H9 (cell line): ENCODE measurements around the gene SP6. TPM values are rescaled to one million over a fixed set of nuclear protein-coding genes. Genes with fewer than 3 reads are reported as not detected.

Experiments
- DNase-seq: peaks from one replicate; pipeline ENCODE4 v3.0.0-alpha.2; 2017
- H2AFZ ChIP-seq: one replicate; pipeline ENCODE4 v1.6.1; 2013; ENCODE audit warnings: mild to moderate bottlenecking, low read length, control low read depth, moderate library complexity
- H2AK5ac ChIP-seq: 2 replicates; pipeline ENCODE4 v1.6.1; 2013; ENCODE audit warnings: low read length, control low read depth, mixed read lengths; ENCODE audit not compliant: insufficient read length
- H2BK120ac ChIP-seq: one replicate; pipeline ENCODE4 v1.6.1; 2013; ENCODE audit warnings: low read depth, mild to moderate bottlenecking, low read length, control low read depth, inconsistent platforms; ENCODE audit not compliant: poor library complexity, severe bottlenecking
- H2BK12ac ChIP-seq: 2 replicates; pipeline ENCODE4 v1.6.1; 2013; ENCODE audit warnings: low read length, control low read depth, mixed read lengths, low read depth; ENCODE audit not compliant: insufficient read length
- H2BK15ac ChIP-seq: 2 replicates; pipeline ENCODE4 v1.6.1; 2013; ENCODE audit warnings: low read depth, low read length, control low read depth
- H2BK20ac ChIP-seq: one replicate; pipeline ENCODE4 v1.6.1; 2013; ENCODE audit warnings: low read depth, mild to moderate bottlenecking, low read length, control low read depth, inconsistent platforms; ENCODE audit not compliant: poor library complexity, severe bottlenecking
- H2BK5ac ChIP-seq: 2 replicates; pipeline ENCODE4 v1.6.1; 2013; ENCODE audit warnings: low read length, control low read depth, mixed read lengths; ENCODE audit not compliant: insufficient read length
- H3K14ac ChIP-seq: 2 replicates; pipeline ENCODE4 v1.6.1; 2013; ENCODE audit warnings: low read length, control low read depth; ENCODE audit not compliant: insufficient read depth
- H3K18ac ChIP-seq: 2 replicates; pipeline ENCODE4 v1.6.1; 2013; ENCODE audit warnings: low read depth, mild to moderate bottlenecking, mixed read lengths, low read length, control low read depth; ENCODE audit not compliant: insufficient read length
- H3K23ac ChIP-seq: 2 replicates; pipeline ENCODE4 v1.6.1; 2013; ENCODE audit warnings: low read length, control low read depth, mixed read lengths, low read depth; ENCODE audit not compliant: insufficient read length
- H3K23me2 ChIP-seq: 2 replicates; pipeline ENCODE4 v1.6.1; 2013; ENCODE audit warnings: low read depth, mild to moderate bottlenecking, mixed read lengths, low read length, control low read depth; ENCODE audit not compliant: insufficient read length, poor library complexity, severe bottlenecking
- H3K27ac ChIP-seq: 2 replicates; pipeline ENCODE4 v1.5.1; 2013; ENCODE audit warnings: low read length, control low read depth, mixed read lengths, low read depth; ENCODE audit not compliant: insufficient read length
- H3K27me3 ChIP-seq: 2 replicates; pipeline ENCODE4 v1.6.1; 2013; ENCODE audit warnings: low read length, control low read depth, inconsistent platforms; ENCODE audit not compliant: insufficient read depth
- H3K4ac ChIP-seq: 2 replicates; pipeline ENCODE4 v1.6.1; 2013; ENCODE audit warnings: low read depth, mild to moderate bottlenecking, control low read depth, inconsistent platforms, low read length, moderate library complexity
- H3K4me1 ChIP-seq: 2 replicates; pipeline ENCODE4 v1.6.1; 2013; ENCODE audit warnings: low read length, control low read depth, inconsistent platforms; ENCODE audit not compliant: insufficient read depth
- H3K4me2 ChIP-seq: 2 replicates; pipeline ENCODE4 v1.6.1; 2013; ENCODE audit warnings: low read length, control low read depth, mixed read lengths; ENCODE audit not compliant: insufficient read length, insufficient read depth
- H3K56ac ChIP-seq: 2 replicates; pipeline ENCODE4 v1.6.1; 2013; ENCODE audit warnings: low read depth, mild to moderate bottlenecking, mixed read lengths, low read length, control low read depth; ENCODE audit not compliant: insufficient read length
- H3K79me1 ChIP-seq: 2 replicates; pipeline ENCODE4 v1.6.1; 2013; ENCODE audit warnings: low read depth, mild to moderate bottlenecking, moderate library complexity, low read length, control low read depth, inconsistent platforms; ENCODE audit not compliant: insufficient read depth, poor library complexity, severe bottlenecking
- H3K79me2 ChIP-seq: 2 replicates; pipeline ENCODE4 v1.6.1; 2013; ENCODE audit warnings: low read length, control low read depth, inconsistent platforms; ENCODE audit not compliant: insufficient read depth
- H3K9ac ChIP-seq: 2 replicates; pipeline ENCODE4 v1.6.1; 2013; ENCODE audit warnings: low read length, control low read depth, mixed read lengths; ENCODE audit not compliant: insufficient read length; ENCODE audit errors: extremely low read depth
- H3K9me3 ChIP-seq: one replicate; pipeline ENCODE4 v1.6.1; 2013; ENCODE audit warnings: low read depth, low read length, inconsistent platforms; ENCODE audit not compliant: control insufficient read depth
- H3T11ph ChIP-seq: one replicate; pipeline ENCODE4 v1.6.1; 2013; ENCODE audit warnings: mild to moderate bottlenecking, low read length, control low read depth, inconsistent platforms
- H4K20me1 ChIP-seq: one replicate; pipeline ENCODE4 v1.6.1; 2013; ENCODE audit not compliant: control insufficient read depth, insufficient read length, insufficient read depth
- H4K5ac ChIP-seq: 2 replicates; pipeline ENCODE4 v1.6.1; 2013; ENCODE audit warnings: low read depth, mild to moderate bottlenecking, mixed read lengths, low read length, control low read depth; ENCODE audit not compliant: insufficient read length
- H4K8ac ChIP-seq: replicated peaks from 2 replicates; pipeline ENCODE4 v1.6.1; 2013; ENCODE audit warnings: low read length, control low read depth, mixed read lengths, low read depth; ENCODE audit not compliant: insufficient read length
- H4K91ac ChIP-seq: 2 replicates; pipeline ENCODE4 v1.6.1; 2013; ENCODE audit warnings: low read depth, mild to moderate bottlenecking, moderate library complexity, mixed read lengths, low read length, control low read depth; ENCODE audit not compliant: insufficient read length
- H3K27ac Mint-ChIP-seq, 3 experiments: 2 replicates in 2 of 3; 3 replicates in 1 of 3; pipeline ENCODE4 v1.8.0; 2020 to 2021; ENCODE audit warnings: mixed read lengths in 3 of 3, mild to moderate bottlenecking in 1 of 3, moderate library complexity in 1 of 3
- H3K27me3 Mint-ChIP-seq: 2 replicates; pipeline ENCODE4 v1.8.0; 2021; ENCODE audit warnings: low read depth, mild to moderate bottlenecking, moderate library complexity, mixed read lengths
- H3K36me3 Mint-ChIP-seq, 3 experiments: 2 replicates in 2 of 3; 3 replicates in 1 of 3; pipeline ENCODE4 v1.8.0; 2020 to 2021; ENCODE audit warnings: low read depth in 3 of 3, mixed read lengths in 3 of 3; ENCODE audit not compliant: insufficient read depth in 1 of 3
- H3K4me1 Mint-ChIP-seq, 2 experiments: 2 replicates each; pipeline ENCODE4 v1.8.0; 2020; ENCODE audit warnings: mixed read lengths in 2 of 2
- H3K4me3 Mint-ChIP-seq, 2 experiments: 2 replicates in 1 of 2; 3 replicates in 1 of 2; pipeline ENCODE4 v1.8.0; 2020 to 2021; ENCODE audit warnings: mild to moderate bottlenecking in 2 of 2, mixed read lengths in 2 of 2, moderate library complexity in 1 of 2
- H3K9me3 Mint-ChIP-seq, 2 experiments: 2 replicates in 1 of 2; 3 replicates in 1 of 2; pipeline ENCODE4 v1.8.0; 2020; ENCODE audit warnings: mild to moderate bottlenecking in 2 of 2, mixed read lengths in 2 of 2, moderate library complexity in 1 of 2
- WGBS: extraction: QIAGEN DNeasy Blood & Tissue Kit; methylation state at CpG from one replicate; pipeline ENCODE4 v1.1.7; 2013; ENCODE audit warnings: missing lambda C conversion rate, low lambda C conversion rate, mixed read lengths; ENCODE audit not compliant: insufficient read length; ENCODE audit errors: extremely low coverage; 5-methylcytosine and 5-hydroxymethylcytosine counted together
- total RNA-seq: library from RNA; stranded (reverse); gene quantifications from 2 replicates; pipeline ENCODE4 v1.2.1, GENCODE V29; 2021
- TF ChIP-seq, protein P1 (sequence below): fragments of 200-600 bp; sonication (generic); conservative IDR thresholded peaks from 3 replicates; pipeline ENCODE4 v1.8.0; 2021; ENCODE audit warnings: antibody characterized with exemption, mild to moderate bottlenecking

SP6 gene
- total RNA-seq, 1 experiment from 2014 or later = 0.90 TPM

GRCh38 chr17:47850373-47850691, 631 bp downstream of the SP6 start:
- Histone ChIP-seq H2AK5ac (no peak overlapping the region), H4K20me1 (no peaks in the 10 kb centered on the region), H3K79me2 (no peaks in the 10 kb centered on the region), H3K79me1 (no peaks in the 10 kb centered on the region), H3K56ac (no peak overlapping the region), H3K14ac (no peak overlapping the region), H4K91ac (no peak overlapping the region), H2BK120ac (no peak overlapping the region), H3K4me1 (peaks cover 7% of the 10 kb centered on the region), H3K23me2 (peaks cover 27% of the 10 kb centered on the region), H3K18ac (no peak overlapping the region), H3K23ac (no peak overlapping the region), H4K5ac (no peak overlapping the region), H3K9me3 (no peaks in the 10 kb centered on the region), H2BK5ac (no peak overlapping the region), H3K27ac (no peak overlapping the region), H3T11ph (no peak overlapping the region), H2BK20ac (no peak overlapping the region), H3K4ac (no peak overlapping the region), H2BK15ac (no peak overlapping the region), H4K8ac (no peak overlapping the region), H3K9ac (peak overlapping the region; percentile 20), H2AFZ (no peak overlapping the region), H3K4me2 (peak overlapping the region; percentile 75), H2BK12ac (no peak overlapping the region), H3K27me3 (peaks cover 71% of the 10 kb centered on the region)
- Mint-ChIP-seq H3K9me3 (no peaks in the 10 kb centered on the region; a peak in 2 of 5 replicates), H3K4me3 (peak overlapping the region; percentile 62 to 83), H3K27ac (no peak overlapping the region; a peak in 1 of 7 replicates), H3K4me1 (peaks cover 44 to 49% of the 10 kb centered on the region in 2 experiments), H3K27me3 (peaks cover 96% of the 10 kb centered on the region), H3K36me3 (peaks cover 0 to 2% (median 0%) of the 10 kb centered on the region in 3 experiments; a peak in 1 of 7 replicates)
- no CpG with 5 or more reads among the region's 9 CpGs for WGBS
- TF ChIP-seq, protein P1, sequence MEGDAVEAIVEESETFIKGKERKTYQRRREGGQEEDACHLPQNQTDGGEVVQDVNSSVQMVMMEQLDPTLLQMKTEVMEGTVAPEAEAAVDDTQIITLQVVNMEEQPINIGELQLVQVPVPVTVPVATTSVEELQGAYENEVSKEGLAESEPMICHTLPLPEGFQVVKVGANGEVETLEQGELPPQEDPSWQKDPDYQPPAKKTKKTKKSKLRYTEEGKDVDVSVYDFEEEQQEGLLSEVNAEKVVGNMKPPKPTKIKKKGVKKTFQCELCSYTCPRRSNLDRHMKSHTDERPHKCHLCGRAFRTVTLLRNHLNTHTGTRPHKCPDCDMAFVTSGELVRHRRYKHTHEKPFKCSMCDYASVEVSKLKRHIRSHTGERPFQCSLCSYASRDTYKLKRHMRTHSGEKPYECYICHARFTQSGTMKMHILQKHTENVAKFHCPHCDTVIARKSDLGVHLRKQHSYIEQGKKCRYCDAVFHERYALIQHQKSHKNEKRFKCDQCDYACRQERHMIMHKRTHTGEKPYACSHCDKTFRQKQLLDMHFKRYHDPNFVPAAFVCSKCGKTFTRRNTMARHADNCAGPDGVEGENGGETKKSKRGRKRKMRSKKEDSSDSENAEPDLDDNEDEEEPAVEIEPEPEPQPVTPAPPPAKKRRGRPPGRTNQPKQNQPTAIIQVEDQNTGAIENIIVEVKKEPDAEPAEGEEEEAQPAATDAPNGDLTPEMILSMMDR = no peak
- DNase-seq = no peak
